22Rv1 (cell line): ENCODE measurements around the gene CORO2B.

Experiments used
- CTCF ChIP-seq: fragments of 450-650 bp; IDR thresholded peaks from 2 replicates; pipeline ENCODE4 v1.5.1; 2017; ENCODE audit warnings: mild to moderate bottlenecking
- ZFX ChIP-seq: fragments of 450-650 bp; IDR thresholded peaks from 2 replicates; pipeline ENCODE4 v1.6.1; 2017; ENCODE audit warnings: antibody characterized with exemption, borderline replicate concordance

GRCh38 chr15:68726246-68726645 lies 147.5 kb downstream of the CORO2B start:
- TF ChIP-seq CTCF (no peak), ZFX (no peak)
